ENCODE results near the gene KRT14. TPM values are rescaled to one million over a fixed set of nuclear protein-coding genes. Genes with fewer than 3 reads are reported as not detected.

KRT14 gene
- total and polyA plus RNA-seq, 10 donors = 0.06 to 0.79 (median 0.17) TPM; not detected in 6

DNA sequence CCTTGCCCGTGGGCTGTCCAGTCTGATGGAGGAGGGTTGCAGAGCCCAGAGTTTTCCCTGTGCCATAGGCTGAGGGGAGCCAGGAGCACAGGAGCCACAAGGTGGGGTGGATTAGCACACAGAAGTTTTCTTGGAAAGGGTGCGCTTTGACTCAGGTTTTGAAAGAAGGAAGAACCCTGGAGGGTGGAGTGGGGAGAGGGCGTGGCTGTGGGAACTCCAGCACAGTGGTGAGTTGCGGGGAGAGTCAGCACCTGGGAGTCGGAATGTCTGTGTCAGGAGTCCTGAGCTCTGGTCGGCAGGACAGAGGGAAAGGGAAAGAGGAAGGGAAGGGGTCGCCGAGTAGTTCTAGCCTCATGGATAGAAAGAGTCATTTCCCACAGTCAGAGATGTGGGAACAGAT lies 8.9 kb upstream of the KRT14 start:
- Histone ChIP-seq H3K27ac (no peak overlapping the region), H3K27me3 (replicated peaks in 1 of 7) (peaks cover 0 to 25% (median 0%) of the 10 kb centered on the region in 7 donors), H3K4me1 (no peaks in the 10 kb centered on the region), H3K36me3 (no peaks in the 10 kb centered on the region), H3K9me3 (no peaks in the 10 kb centered on the region), H3K4me3 (no peak overlapping the region)
- 78 to 85% (median 79%) methylated on average over 8 of the region's 8 CpGs for WGBS, 5 donors
- intact Hi-C loops (cut with DNase I; ENCODE audit: low total_unique reads) = no loop called here
- no peak for DNase-seq
- TF ChIP-seq POLR2A (IDR thresholded peaks at IDR 0.05) (no peak), POLR2AphosphoS5 (IDR thresholded peaks at IDR 0.05) (no peak)
- TF ChIP-seq, protein P1, sequence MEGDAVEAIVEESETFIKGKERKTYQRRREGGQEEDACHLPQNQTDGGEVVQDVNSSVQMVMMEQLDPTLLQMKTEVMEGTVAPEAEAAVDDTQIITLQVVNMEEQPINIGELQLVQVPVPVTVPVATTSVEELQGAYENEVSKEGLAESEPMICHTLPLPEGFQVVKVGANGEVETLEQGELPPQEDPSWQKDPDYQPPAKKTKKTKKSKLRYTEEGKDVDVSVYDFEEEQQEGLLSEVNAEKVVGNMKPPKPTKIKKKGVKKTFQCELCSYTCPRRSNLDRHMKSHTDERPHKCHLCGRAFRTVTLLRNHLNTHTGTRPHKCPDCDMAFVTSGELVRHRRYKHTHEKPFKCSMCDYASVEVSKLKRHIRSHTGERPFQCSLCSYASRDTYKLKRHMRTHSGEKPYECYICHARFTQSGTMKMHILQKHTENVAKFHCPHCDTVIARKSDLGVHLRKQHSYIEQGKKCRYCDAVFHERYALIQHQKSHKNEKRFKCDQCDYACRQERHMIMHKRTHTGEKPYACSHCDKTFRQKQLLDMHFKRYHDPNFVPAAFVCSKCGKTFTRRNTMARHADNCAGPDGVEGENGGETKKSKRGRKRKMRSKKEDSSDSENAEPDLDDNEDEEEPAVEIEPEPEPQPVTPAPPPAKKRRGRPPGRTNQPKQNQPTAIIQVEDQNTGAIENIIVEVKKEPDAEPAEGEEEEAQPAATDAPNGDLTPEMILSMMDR (IDR thresholded peaks at IDR 0.05 in 8 of 11, conservative IDR thresholded peaks at IDR 0.05 in 3 of 11) = no peak

DNA sequence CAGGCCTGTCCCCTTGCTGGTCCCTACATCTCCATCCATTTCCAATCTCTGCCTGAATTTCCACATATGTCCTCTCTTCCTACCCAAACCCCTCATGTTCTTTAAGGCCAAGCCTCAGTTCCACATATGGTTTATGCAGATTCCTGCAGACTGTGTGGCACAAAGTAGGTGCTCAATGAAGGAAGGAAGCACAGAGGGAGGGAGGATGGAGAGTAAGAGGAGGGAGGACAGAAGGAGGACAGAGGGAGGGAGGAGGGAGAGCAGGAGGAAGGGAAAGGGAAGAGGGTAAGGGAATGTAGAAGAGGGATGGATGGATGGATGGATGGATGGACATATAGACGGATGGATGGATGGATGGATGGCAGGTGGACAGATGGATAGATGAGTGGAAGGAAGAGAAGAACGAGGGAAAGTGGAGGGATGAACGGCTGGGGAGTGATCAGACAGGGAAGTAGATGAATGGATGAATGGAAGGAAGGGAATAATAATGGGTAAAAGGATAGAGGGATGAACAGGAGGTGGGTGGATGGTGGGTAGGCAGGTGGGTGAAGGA lies 7.7 kb upstream of the KRT14 start:
- H3K27ac ChIP-seq = no peak overlapping the region
- DNase-seq = no peak
- 39 to 76% (median 66%) methylated on average over 3 of the region's 3 CpGs for WGBS, 5 donors

DNA sequence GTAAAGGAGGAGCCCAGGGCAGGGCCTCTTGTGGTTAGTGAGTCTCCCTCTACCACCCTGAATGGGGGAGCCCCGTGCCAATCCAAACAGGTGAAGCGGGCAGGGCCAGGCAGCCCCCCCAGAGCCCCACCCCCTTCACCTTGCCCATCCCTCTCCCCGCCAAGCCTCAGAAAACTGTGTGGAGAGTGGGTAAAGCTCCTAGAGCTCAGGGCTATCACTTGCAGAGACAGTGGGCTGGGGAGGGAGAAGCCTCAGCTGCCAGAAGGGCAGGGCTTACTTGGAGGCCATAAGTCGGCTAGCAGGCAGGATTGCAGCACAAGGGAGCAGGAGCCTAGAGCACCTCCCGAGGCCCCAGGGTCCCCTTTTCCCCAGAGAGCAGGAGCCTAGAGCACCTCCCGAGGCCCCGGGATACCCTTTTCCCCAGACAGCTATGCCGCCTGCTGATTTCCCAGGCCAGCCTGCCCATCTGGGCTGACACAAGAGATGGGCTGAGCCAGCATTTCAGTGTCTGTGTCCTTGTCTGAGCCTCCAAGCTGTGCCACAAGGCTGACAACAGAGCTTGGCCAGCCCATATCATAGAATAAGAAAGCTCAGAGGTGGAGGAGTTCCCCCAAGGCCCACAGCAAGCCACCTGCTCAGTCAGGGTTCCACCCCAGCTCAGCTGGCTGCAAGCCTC lies 6.7 kb upstream of the KRT14 start:
- TF ChIP-seq, protein P1 (IDR thresholded peaks at IDR 0.05 in 8 of 11, conservative IDR thresholded peaks at IDR 0.05 in 3 of 11) = no peak
- no peak for TF ChIP-seq POLR2AphosphoS5 (IDR thresholded peaks at IDR 0.05)
- no peak for TF ChIP-seq POLR2A (IDR thresholded peaks at IDR 0.05)
- no peaks in the 10 kb centered on the region for H3K4me1 ChIP-seq
- DNase-seq = no peak
- intact Hi-C loops (cut with DNase I; ENCODE audit: low total_unique reads) = no loop called here
- no peak overlapping the region for H3K27ac ChIP-seq
- H3K36me3 ChIP-seq = no peaks in the 10 kb centered on the region
- H3K27me3 ChIP-seq (replicated peaks in 1 of 7) = peaks cover 0 to 25% (median 0%) of the 10 kb centered on the region in 7 donors
- H3K9me3 ChIP-seq = no peaks in the 10 kb centered on the region
- H3K4me3 ChIP-seq = no peak overlapping the region
- 57 to 81% (median 76%) methylated on average over 2 to 8 of the region's 8 CpGs for WGBS, 5 donors

More for the DNA sequence above, 7.7 kb upstream of the KRT14 start:
- Histone ChIP-seq H3K4me3 (no peak overlapping the region), H3K36me3 (no peaks in the 10 kb centered on the region), H3K4me1 (no peaks in the 10 kb centered on the region), H3K27me3 (replicated peaks in 1 of 7) (peaks cover 0 to 25% (median 0%) of the 10 kb centered on the region in 7 donors), H3K9me3 (no peaks in the 10 kb centered on the region)
- intact Hi-C loops (cut with DNase I; ENCODE audit: low total_unique reads) = no loop called here
- no peak for TF ChIP-seq POLR2A (IDR thresholded peaks at IDR 0.05)
- no peak for TF ChIP-seq POLR2AphosphoS5 (IDR thresholded peaks at IDR 0.05)
- TF ChIP-seq, protein P1 (IDR thresholded peaks at IDR 0.05 in 8 of 11, conservative IDR thresholded peaks at IDR 0.05 in 3 of 11) = no peak

DNA sequence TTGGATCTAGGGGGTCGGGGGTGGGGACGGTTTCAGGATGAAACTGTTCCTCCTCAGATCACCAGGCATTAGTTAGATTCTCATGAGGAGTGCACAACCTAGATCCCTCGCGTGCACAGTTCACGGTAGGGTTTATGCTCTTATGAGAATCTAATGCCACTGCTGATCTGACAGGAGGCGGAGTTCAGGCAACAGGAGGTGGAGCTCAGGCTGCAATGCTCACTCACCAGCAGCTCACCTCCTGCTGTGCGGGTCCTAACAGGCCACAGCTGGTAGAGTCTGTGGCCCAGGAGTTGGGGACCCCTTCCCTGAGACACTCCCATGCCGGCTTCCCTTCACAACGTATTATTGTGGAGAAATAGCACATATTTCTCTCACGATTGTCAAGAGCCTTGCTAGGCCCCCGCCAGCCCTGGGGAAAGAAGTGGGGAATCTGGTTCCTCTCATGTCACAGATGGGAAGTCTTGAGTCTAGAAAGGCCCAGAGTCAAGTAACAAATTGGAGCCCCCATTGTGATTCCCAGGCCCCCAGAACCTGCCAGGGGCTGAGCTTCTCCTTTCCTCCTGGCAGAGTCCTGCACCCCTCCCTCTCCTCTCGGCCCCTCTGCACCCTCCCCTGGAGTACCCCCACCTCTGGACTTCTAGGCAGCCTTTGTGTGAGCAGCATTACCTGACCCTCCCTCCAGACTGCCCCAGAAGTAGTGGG lies 6.1 kb upstream of the KRT14 start:
- Histone ChIP-seq H3K4me3 (no peak overlapping the region), H3K9me3 (no peaks in the 10 kb centered on the region), H3K36me3 (no peaks in the 10 kb centered on the region), H3K27me3 (replicated peaks in 1 of 7) (peaks cover 0 to 25% (median 0%) of the 10 kb centered on the region in 7 donors), H3K4me1 (no peaks in the 10 kb centered on the region), H3K27ac (no peak overlapping the region)
- TF ChIP-seq POLR2A (IDR thresholded peaks at IDR 0.05) (no peak), POLR2AphosphoS5 (IDR thresholded peaks at IDR 0.05) (no peak)
- TF ChIP-seq, protein P1 (IDR thresholded peaks at IDR 0.05 in 8 of 11, conservative IDR thresholded peaks at IDR 0.05 in 3 of 11) = no peak
- intact Hi-C loops (cut with DNase I; ENCODE audit: low total_unique reads) = no loop called here
- no peak for DNase-seq
- 69 to 85% (median 82%) methylated on average over 11 to 12 of the region's 12 CpGs for WGBS, 5 donors

Measured in spleen (tissue), 11 donors.